Colonic mucosa (tissue), 4 donors: ENCODE results near the gene SEZ6L. TPM values are rescaled to one million over a fixed set of nuclear protein-coding genes. Genes with fewer than 3 reads are reported as not detected.

Experiments
- DNase-seq: peaks from one replicate; pipeline ENCODE4 v3.0.0-alpha.2; 2020
- H3K27ac ChIP-seq: fragments of 200-600 bp; one replicate; pipeline ENCODE4 v1.8.0; 2021
- H3K27me3 ChIP-seq: fragments of 200-600 bp; one replicate; pipeline ENCODE4 v1.8.0; 2021
- H3K36me3 ChIP-seq: fragments of 200-600 bp; one replicate; pipeline ENCODE4 v1.8.0; 2021
- H3K4me1 ChIP-seq: fragments of 200-600 bp; one replicate; pipeline ENCODE4 v1.8.0; 2021; ENCODE audit warnings: mild to moderate bottlenecking
- H3K4me3 ChIP-seq: fragments of 200-600 bp; one replicate; pipeline ENCODE4 v1.8.0; 2021
- H3K9ac ChIP-seq, 2 donors: one replicate each; pipeline ENCODE4 v1.7.0; 2013; ENCODE audit warnings: control low read depth in 2 of 2, low read depth in 2 of 2, low read length in 2 of 2
- H3K9me3 ChIP-seq: fragments of 200-600 bp; one replicate; pipeline ENCODE4 v1.8.0; 2021
- CTCF ChIP-seq: fragments of 200-600 bp; IDR thresholded peaks from one replicate; pipeline ENCODE4 v1.8.0; 2022; ENCODE audit warnings: antibody characterized with exemption, mild to moderate bottlenecking
- intact Hi-C: fragments of 100-400 bp; cut with DNase I; formaldehyde crosslinking; loops from one replicate; pipeline ENCODE4 v1.14.1; 2022
- total RNA-seq, 2 donors: library from RNA; stranded (reverse); fragmentation: NEBNext Ultra II Directional in 1 of 2; extraction: Animal tissue kit (Norgen Biotek cat#: 25700) in 1 of 2; gene quantifications; one replicate each; pipeline ENCODE4 v1.2.1, GENCODE V29; 2021
- donor health status: healthy.
- donor health status: DM: no; HTN: no; CAD: no.
- donor health status: DM: no; HTN: no; CAD: no.

The SEZ6L gene
- total RNA-seq, 2 donors from 2014 or later = 0.32 TPM; not detected in 1

- no peak overlapping the region for H3K9ac ChIP-seq
- no peaks in the 10 kb centered on the region for H3K9me3 ChIP-seq
- no peak for DNase-seq
- H3K27ac ChIP-seq = no peak overlapping the region
- no peaks in the 10 kb centered on the region for H3K4me1 ChIP-seq
- H3K27me3 ChIP-seq = peaks cover 4% of the 10 kb centered on the region
- intact Hi-C loops = no loop called here
- no peaks in the 10 kb centered on the region for H3K36me3 ChIP-seq
- H3K4me3 ChIP-seq = no peak overlapping the region
- TF ChIP-seq CTCF = no peak
These were observed 90.2 kb downstream of the SEZ6L start for GRCh38 chr22:26259510-26259909.

- H3K4me1 ChIP-seq = no peaks in the 10 kb centered on the region
- H3K9me3 ChIP-seq = no peaks in the 10 kb centered on the region
- no peaks in the 10 kb centered on the region for H3K27me3 ChIP-seq
- H3K36me3 ChIP-seq = no peaks in the 10 kb centered on the region
- no peak for TF ChIP-seq CTCF
- H3K9ac ChIP-seq = no peak overlapping the region
- no peak overlapping the region for H3K27ac ChIP-seq
- H3K4me3 ChIP-seq = no peak overlapping the region
- intact Hi-C loops = no loop called here
- no peak for DNase-seq
These were observed 94.9 kb downstream of the SEZ6L start for GRCh38 chr22:26264162-26264561.

- no peaks in the 10 kb centered on the region for H3K9me3 ChIP-seq
- no peaks in the 10 kb centered on the region for H3K36me3 ChIP-seq
- intact Hi-C loops = no loop called here
- no peak for DNase-seq
- no peak overlapping the region for H3K27ac ChIP-seq
- no peaks in the 10 kb centered on the region for H3K27me3 ChIP-seq
- no peak overlapping the region for H3K9ac ChIP-seq
- no peak overlapping the region for H3K4me3 ChIP-seq
- no peak for TF ChIP-seq CTCF
- no peaks in the 10 kb centered on the region for H3K4me1 ChIP-seq
These were observed 96.0 kb downstream of the SEZ6L start for GRCh38 chr22:26265281-26265680.

- TF ChIP-seq CTCF = no peak
- H3K27me3 ChIP-seq = no peaks in the 10 kb centered on the region
- intact Hi-C loops = no loop called here
These were observed 96.6 kb downstream of the SEZ6L start for GRCh38 chr22:26265909-26266308.

GRCh38 chr22:26267856-26268255, 98.6 kb downstream of the SEZ6L start:
- no peak for TF ChIP-seq CTCF
- no peak overlapping the region for H3K9ac ChIP-seq
- no peak for DNase-seq
- H3K4me3 ChIP-seq = no peak overlapping the region
- H3K36me3 ChIP-seq = no peaks in the 10 kb centered on the region
- intact Hi-C loops = no loop called here
- H3K4me1 ChIP-seq = no peaks in the 10 kb centered on the region
- H3K9me3 ChIP-seq = no peaks in the 10 kb centered on the region
- H3K27me3 ChIP-seq = no peaks in the 10 kb centered on the region
- H3K27ac ChIP-seq = no peak overlapping the region

More at GRCh38 chr22:26265909-26266308, 96.6 kb downstream of the SEZ6L start:
- no peak overlapping the region for H3K4me3 ChIP-seq
- H3K9ac ChIP-seq = no peak overlapping the region
- no peaks in the 10 kb centered on the region for H3K9me3 ChIP-seq
- no peak for DNase-seq
- no peaks in the 10 kb centered on the region for H3K36me3 ChIP-seq
- no peak overlapping the region for H3K27ac ChIP-seq
- H3K4me1 ChIP-seq = no peaks in the 10 kb centered on the region

- intact Hi-C loops = no loop called here
- no peaks in the 10 kb centered on the region for H3K27me3 ChIP-seq
These were observed 100.3 kb downstream of the SEZ6L start for GRCh38 chr22:26269572-26269971.

More at GRCh38 chr22:26269572-26269971, 100.3 kb downstream of the SEZ6L start:
- no peak for TF ChIP-seq CTCF
- H3K9me3 ChIP-seq = no peaks in the 10 kb centered on the region
- H3K4me3 ChIP-seq = no peak overlapping the region
- no peaks in the 10 kb centered on the region for H3K36me3 ChIP-seq
- H3K27ac ChIP-seq = no peak overlapping the region
- no peaks in the 10 kb centered on the region for H3K4me1 ChIP-seq
- no peak overlapping the region for H3K9ac ChIP-seq
- no peak for DNase-seq
